ENCODE results near the gene FZD4.
"Not testable (repeated sequence)": the region's sequence is repeated elsewhere in the genome, so short reads cannot be mapped to it uniquely, and the experiment has no call there.

Gene FZD4

DNA sequence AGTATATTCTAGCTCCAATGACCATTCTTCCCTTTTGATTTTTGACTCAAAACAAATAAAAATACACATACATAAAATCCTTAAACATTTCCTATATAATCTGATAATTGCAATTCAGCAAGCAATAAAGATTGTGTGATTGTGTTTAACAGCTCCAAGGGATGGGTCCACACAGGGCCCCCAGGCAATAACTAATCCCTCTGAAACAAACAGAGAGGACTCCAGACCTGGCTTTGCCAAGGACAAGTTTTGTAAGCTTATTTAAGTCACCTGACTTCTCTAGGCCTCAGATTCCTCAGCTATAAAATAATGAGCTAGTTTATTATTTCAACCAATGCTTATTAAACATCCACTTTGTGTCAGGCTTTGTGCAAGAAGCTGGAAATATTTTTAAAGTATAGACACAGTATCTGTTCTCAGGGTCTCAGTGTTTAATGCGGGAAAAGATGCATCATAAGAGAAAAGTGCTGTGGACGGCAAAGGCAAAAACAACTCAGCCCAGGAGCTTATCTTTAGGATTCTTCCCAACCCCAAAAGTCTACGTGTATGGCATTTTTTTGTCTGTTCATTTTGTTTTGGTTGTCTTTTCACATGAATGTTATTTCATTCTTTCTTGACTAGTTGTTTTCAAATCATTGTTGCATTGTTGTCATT, 20.1 kb downstream of the FZD4 start:
- DNase-seq = no peak

DNA sequence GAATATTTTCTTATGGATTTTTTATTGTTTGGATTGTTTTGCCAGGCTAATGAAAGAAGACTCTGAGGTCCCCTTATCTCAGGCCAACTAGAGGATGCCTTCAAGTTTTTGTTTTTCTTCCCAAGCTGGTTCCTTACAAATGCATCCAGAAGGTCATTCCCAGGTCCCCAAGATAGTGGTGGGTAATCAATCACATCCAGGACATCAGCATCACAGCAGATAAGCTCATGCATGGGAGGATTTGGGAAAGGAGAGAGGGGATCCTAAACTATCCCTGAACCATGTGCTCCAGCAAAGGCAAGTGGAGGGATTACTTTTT, 20.7 kb downstream of the FZD4 start:
- DNase-seq = no peak

DNA sequence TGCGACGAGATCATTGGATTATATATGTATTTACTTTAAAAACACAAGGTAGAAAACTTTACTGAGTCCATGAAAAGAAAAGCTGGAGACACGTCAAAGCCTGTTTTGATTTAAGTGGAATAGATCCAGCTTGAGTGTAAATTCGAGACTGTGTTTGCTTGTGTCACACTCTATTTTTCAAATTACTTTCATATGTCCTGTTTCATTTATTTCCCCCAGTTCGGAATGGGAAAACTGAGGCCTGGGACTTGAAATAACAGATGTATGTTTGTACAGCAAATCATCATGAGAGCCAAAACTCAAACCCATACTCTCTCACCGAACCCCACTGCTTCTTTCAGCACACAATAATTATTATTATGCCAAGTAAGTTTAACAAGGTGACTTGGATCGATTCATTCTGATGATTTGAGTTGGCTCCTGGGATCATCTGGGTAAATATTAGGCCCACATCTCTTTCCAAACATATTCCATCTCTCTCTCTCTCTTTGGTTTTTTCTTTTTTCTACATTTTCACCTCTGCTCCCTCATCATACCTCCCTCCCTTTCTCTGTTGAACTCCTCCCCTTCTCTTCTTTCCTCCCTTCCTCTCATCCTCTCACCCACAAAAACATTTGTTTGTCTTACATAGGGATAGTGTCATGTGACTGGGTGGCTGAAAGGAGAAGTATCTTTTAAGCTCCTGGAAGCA, 21.2 kb downstream of the FZD4 start:
- no peak for DNase-seq

DNA sequence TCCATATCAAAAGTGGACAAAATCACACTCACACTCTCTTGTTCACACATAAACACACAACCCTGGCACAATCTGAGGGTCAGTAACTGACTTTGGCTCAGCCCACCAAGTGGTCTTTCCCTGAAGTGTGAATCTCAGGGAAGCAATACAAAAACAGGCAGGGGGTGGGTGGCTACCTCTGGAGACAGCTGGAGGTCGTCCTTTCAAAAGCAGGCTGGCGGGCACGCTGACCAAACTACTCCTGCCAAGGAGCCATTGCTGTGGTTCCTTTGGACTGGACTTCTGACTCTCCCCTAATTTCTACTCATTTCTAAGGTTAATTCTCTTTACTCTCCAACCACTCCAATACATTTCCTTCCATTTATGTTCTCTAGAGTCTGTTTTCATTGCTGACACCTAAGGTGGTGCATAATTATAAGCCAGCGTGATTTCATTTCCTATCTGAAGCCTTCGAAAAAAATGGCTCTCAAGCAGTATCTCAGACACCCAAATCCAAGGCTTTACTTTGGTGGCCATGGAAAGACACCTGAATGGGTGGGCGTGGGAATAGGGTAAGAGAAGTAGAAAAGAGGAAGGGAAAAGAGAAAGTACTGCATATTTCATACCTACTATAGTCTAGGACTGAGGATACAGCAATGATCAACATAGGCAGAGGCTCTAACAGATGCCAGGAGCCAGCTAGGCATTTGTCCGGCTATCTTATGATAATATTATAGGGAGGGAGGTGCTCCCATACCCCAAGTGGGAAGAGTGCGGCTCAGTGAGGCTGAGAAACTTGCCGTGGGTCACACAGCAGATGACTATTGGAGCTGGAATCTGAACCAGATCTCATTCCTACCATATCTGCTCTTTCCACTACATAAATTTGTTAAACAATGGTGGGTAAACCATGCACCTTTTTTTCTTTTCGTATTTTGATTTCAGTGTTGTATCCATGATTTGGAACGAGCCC, 22.0 kb downstream of the FZD4 start:
- DNase-seq = no peak

DNA sequence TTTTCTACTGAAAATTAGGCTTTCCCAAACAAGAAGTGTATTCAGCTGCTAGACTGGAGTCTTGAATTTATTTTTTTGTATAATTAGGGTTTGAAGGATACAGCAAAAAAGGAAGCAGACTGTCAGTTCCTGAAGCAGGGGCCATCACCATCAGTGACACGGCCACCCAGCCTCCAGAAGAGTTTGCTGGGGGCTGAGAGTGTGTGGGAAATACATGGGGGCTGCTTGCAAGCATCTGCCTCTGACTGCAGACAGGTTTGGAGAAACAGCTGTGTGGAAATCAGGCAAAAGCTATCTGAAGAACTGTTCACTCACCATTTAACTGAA, 23.0 kb downstream of the FZD4 start:
- no peak for DNase-seq

DNA sequence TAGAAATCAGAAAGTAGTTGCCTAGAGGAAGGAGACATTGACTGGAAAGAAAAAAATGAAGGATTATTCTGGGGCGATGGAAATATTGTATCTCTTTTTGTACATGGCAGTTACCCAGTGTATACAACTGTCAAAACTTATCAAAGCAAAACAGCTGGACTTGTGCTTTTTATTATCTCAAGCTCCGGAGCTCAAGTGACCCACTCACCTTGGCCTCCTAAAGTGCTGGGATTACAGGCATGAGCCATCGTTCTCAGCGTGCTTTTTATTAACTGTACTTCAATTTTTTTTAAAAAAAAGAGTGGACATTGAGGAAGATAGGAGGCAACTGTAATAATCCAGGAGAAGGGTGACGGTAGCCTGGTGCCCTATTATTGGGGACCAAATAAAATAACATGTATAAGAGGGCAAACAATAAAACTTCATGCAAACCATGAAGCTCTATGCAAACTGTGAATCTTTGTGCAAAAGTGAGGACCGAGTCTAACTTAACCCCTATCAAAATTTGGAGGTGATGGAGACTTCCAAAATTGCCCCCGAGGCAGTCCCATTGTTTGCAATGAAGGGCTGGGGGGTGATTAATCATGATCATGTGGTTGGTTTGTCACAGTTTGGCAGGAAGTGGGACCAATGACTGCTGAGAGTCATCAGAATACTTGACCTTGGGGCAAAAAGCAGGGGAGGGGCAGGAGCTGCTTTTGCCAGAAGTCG, 23.5 kb downstream of the FZD4 start:
- no peak for DNase-seq

DNA sequence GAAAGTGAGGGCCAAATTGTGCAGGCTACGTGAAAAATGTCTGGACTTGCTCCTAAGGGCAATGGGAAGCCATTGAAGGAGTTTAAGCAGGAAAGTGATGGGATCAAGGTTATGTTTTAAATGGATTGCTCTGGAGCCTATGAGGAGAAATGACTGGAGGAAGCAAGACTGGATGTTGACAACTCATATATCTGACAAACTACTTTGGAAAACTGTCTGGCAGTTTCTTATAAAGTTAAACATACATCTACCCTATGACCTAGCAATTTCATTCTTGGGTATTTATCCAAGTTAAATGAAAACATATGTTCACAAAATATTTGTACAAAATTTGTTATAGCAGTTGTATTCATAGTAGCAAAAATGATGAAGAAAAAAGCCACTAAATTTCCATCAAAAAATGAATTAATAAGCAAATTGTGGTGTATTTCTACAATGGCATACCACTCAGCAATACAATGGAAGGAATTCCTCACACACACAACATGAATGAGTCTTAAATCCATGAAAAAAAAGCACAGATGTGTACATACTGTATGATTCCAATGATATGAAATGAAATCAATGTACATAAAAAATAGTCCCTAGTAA, 24.1 kb downstream of the FZD4 start:
- no peak for DNase-seq

DNA sequence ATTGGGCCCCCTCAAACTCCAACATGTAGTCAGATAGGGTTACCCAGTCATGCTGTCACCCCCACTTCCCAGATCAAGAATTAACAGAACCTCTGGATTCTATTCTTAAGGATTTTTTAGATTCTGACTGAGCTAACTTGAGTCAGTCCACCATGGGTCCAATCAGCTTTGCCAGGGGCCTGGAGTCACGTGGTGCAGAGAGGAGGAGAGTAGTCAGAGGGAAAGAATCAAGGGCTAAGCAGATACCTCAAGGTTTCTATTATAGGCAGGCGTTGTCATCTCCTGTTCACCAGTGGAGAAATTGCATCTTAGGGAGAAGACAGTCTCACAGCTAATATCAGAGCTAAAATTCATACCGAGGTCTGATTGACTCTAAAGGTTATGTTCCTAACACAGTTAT, 28.2 kb downstream of the FZD4 start:
- DNase-seq = no peak

DNA sequence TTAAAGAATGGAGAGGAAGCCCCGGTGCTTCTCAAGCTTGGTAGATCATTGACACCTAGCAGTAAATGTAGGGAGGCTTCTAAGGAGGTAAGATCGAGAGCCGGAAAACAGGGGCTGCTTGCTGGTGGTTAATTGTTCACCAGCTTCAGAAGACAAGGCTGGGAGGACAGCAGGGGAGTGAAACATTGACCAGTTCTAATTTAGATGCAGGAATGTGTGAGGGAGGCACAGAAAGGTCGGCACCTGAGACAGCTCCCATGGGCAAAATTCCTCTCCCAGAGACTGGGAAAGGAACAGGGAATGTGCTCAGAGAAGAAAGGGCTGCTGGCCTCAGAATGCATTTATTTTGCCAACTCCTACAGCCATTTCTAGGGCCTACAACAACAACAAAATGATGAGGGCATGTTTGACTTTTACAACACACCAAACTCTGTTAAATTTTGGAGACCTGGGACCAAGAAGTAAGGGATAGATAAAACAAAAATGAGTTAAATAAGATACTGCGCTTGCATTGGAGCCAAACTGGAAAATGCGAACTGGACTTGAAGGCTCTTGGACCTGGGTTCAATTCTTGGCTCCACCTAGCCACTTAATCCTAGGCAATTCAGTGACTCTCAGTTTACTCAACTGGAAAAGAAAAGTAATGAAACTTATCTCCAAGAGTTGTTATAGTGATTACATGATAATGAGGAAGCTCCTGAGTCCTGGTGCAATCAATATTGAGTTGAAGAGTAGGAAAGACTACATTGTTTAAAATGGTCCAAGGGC, 31.0 kb downstream of the FZD4 start:
- DNase-seq = no peak

DNA sequence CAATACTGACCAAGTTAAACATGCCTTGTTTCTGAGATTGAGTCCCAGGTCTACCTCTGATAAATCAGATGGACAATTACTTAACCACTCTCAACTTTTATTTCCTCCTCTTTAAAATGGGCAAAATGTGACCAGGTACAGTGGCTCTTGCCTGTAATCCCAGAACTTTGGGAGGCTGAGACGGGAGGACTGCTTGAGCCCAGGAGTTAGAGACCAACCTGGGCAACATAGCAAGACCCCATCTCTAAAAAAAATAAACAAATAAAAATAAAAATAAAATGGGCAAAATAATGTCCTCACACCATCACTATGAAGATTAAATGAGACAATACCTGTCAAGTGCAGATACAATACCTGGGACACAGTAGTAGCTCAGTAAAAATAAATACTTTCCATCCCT, 33.0 kb downstream of the FZD4 start:
- no peak for DNase-seq

DNA sequence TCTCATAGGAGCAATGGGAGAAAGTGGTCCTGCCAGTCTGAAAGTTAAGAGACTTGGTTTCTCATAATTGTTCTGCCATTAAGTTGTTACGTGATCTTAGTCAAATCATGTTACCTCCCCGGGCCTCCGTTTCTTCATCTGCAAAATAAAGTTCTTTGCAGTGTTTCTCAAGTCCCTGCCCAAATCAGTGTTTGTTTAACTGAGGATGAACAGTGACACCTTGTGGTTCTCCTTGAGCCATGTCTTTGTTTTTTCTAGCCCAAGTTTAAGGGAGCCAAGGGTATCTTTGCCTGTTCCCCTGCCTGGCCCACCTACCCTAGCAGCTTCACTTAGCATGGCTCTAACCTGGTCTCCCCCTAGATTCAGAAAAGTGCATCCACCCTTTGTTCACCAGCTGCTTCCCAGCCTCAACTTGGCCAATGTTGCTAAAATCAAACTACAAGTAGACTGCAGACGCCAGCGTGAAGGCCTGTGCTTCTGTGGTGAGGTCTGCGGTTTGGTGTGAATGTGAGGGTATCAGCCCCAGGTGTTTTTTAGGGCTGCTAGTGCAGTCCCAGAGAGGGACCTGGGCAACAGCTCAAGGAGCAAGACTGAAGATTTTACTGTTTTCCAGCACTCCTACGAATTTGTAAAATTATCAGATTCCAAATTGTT, 35.5 kb downstream of the FZD4 start:
- DNase-seq = peak; percentile 33

DNA sequence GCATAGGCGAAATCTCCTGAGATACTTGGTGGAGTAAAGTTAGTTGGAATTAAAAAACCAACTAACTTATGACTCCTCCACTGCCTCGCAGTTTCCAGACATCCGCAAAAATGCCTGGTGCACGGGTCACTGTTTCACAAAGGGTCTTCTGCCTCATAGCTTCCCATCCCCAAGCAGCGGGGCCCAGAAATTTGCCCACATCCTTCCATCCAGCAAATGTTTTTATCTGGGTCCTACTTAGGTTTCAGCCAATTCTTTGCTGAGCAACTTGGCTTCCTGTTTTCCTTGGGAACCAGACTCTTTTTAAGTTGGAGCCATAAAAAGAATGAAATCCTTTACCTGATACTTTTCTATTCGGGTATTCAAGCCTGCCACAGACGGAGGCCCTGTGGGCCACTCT, 36.2 kb downstream of the FZD4 start:
- DNase-seq = no peak

DNA sequence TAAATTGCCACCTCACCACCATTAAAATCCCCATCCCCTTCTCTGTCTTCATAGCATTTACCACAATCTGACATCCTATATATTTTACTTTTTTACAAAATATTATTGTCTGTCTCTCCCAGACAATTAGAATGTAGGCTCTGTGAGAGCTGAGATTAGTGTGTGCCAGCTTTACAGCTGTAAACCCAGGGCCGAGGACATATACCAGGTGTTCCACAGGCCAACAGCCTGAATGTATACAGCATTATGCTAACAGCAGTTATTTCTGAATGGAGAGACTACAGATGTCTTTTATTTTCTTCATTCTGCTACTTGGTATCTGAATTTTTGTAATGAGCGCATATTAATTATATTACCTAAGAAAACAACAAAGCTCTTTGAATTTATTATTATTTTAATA, 36.7 kb downstream of the FZD4 start:
- DNase-seq = no peak

DNA sequence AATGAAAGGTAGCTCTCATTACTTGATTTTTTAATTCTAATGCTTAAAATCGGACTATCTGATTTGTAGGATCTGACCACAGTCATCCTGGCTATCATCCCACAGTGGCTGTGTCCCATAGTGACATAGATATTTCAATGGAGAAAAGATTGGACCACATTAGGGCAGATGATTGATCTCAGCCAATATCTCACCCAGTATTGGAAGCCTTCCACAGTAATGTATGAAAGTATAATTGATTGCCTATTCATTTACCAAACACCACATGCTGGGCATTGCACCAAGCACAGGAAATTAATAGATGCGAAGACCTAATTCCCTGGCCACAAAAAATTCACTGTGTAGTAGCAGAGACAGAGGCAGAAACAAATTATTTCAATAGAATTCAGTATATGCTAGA, 37.6 kb downstream of the FZD4 start:
- DNase-seq = no peak

DNA sequence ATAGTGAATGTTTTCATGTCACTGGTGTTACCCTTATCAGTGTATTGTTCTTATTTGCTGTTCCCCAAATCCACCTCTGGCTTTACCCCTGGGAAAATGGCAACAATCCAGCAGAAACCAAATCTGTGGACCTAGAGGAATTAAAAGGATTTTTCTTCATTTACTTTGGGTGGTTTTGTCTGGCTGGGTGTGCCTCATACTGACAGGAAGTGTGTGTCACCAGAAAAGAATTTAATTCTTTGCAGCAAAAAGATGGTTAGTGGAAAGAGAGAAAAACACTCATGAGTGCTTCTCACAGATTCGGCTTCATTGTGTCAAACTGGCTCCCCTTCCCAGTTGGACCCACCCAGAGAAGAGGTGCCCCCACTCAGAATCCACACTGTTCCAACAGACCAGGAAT, 38.9 kb downstream of the FZD4 start:
- no peak for DNase-seq

DNA sequence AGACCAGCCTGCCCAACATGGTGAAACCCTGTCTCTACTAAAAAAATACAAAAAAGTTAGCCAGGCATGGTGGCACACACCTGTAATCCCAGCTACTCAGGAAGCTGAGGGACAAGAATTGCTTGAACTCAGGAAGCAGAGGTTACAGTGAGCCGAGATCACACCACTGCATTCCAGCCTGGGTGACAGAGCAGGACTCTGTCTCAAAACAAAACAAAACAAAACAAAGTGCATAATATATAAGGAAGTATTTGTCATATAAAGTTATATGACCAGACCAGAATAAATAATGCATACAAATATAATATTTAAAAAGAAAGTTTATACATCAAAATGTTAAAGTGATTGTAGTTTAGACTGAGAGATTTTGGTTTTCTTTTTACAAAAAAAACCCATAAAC, 39.3 kb downstream of the FZD4 start:
- not testable (repeated sequence) for DNase-seq

DNA sequence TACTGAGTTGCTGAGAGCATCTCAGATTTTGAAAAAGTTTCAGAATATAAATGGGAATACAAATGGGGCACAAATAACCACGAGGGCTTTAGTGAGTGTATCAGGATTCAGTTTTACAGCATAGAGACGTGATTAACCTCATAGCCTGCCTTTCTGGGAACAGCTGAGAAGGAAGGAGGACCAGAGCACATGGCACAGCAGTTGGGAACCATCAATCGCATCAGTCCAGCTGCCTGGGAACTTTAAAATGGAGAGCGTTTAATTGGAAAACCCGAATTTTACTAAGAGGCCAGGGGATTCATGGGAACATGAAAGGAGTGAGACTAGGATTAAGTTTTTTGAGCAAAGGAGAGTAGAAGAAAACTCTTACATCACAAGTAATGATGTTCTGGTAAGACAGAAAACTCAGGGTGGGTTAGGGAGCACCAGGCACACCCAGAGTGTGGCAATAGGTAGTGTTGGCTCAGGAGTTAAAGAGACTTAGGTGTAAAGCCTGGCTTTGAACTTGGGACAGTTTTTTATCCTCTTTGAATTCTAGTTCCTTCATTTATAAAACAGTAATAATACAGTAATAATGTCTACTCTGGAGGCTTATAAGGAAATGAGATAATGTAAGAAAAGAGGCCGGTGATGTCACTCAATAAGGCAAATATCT, 40.2 kb downstream of the FZD4 start:
- no peak for DNase-seq

DNA sequence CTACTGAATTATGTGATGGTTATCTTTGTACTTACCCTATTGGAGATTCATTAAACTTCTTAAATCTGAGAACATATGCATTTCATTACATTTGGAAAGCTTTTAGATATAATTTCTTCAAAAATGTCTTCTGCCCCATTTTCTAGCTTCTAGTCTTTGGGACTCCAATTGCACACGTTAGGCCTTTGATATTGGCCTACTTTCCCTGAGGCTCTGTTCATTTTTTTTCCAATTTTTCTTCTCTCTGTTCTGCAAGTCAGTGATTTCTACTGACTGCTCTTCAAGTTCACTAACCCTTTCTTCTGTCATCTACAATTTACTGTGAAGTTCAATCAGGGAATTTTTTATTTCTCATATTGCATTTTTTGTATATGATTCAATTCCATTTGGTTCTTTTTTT, 43.0 kb downstream of the FZD4 start:
- no peak for DNase-seq

DNA sequence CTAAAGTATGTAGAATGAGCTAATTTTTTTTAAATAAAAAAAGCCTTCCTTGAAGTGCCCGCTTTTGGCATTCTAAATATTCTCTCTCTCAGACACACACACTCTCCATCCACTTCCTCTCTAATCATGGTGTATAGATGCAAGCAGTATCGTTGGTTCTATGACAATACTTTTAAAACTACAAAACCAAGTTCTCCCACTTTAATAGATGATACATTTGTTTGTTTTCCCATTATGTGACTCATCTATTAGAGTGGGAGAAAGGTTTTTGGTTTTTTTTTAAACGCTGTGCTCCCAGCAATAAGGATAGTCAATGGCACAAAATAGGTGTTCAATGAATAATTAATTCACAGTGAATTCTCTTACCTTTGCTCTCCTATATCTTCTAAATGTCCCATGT, 44.6 kb downstream of the FZD4 start:
- DNase-seq = no peak

DNA sequence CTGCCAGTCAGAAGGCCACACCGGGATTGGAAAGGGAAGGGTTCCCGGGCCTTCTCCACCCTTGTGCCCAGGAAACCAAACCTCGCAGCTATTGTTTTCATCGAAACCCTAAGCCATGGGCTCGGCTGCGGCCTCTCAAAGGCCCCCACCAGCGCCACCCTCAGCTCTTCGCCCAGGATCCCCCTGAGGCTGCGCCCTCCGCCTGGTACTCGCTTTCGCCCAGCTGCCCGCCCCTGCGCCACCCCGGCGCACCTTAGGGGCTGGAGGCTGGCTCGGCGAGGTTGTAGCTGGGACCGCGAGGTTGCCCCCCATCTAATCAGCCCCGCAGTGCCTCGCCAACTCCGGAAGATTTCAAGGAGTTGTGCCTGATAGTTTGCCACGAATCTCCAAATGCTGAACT, 49.0 kb downstream of the FZD4 start:
- DNase-seq = no peak

DNA sequence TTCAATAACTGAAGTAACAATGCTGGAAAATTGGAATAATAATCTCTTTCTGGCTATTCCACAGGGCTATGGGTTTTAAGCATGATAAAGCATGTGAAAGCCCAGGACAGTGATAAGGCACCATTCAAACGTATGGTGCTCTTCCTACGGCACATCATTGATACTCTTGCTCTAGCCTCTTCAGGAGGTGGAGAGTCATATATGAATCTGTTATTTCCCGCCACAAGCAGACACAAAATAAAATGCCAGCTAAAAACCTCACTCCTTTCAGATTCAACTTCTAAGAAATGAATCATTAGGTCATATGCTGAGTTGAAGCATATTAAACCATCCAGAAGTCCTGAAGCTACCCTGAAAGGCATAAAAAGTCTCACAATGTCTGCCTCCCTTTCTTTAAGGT, 49.9 kb downstream of the FZD4 start:
- DNase-seq = no peak

All from NCI-H1436 (cell line).